Measurements from ENCODE around the gene CSAG3.
"Not testable (repeated sequence)": the region's sequence is repeated elsewhere in the genome, so short reads cannot be mapped to it uniquely, and the experiment has no call there.

The CSAG3 gene

DNA sequence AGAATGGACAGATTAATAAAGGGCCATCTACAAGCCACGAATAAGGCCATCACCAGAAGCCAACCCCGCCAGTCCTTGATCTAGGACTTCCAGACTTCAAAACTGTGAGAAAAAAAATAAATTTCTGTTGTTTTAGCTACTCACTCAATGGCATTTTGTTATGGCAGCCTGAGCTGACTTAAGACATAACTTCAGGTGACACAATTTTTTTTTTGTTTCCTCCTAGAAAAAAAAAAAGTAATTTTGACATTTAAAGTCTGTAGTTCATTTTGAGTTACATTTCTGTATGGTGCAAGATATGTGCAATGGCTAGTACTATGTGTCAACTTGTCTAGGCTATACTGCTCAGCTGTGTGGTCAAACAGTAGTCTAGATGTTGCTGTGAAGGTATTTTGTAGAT is at the start of gene CSAG3:
Gene CSAG3 (plus strand): TSS at position 301 of the 400 bp plus-strand sequence.
- not testable (repeated sequence) for FAIRE-seq

DNA sequence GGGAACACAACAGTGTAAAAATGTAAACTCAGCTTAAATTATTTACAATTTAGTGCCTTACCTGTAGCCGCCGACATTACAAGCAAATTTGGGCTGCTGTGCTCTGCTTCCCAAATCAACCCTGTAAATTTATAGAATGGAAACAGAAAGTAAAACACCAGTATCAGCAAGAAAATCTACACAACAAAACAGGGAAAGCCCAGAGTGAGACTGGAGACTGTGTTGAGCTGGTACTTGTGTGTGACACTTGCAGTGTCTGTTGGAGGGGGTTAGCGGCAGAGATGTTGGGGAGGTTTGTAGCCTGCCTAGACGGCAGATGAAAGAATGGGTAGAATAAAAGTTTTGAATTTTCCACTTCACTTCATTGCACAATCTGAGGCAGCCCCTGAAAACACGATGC is 45.8 kb upstream of the CSAG3 start:
- not testable (repeated sequence) for FAIRE-seq

DNA sequence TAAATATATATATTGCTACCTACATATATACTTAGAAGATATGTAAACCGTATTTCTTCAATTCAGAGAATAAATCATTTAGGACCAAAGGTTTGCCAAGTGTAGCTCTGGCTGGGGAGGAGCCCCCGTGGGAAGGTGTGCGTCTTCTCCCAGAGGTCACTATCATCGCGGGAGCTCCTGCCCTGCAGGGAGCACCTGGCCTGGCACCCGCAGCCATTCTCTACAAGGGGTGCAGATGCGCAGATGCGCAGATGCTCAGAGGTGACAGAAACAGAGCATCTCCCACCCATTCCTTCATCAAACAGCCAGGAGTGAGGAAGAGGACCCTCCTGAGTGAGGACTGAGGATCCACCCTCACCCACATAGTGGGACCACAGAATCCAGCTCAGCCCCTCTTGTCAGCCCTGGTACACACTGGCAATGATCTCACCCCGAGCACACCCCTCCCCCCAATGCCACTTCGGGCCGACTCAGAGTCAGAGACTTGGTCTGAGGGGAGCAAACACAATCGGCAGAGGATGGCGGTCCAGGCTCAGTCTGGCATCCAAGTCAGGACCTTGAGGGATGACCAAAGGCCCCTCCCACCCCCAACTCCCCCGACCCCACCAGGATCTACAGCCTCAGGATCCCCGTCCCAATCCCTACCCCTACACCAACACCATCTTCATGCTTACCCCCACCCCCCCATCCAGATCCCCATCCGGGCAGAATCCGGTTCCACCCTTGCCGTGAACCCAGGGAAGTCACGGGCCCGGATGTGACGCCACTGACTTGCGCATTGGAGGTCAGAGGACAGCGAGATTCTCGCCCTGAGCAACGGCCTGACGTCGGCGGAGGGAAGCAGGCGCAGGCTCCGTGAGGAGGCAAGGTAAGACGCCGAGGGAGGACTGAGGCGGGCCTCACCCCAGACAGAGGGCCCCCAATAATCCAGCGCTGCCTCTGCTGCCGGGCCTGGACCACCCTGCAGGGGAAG is 44.9 kb upstream of the CSAG3 start, which contains the start of gene MAGEA2B:
Gene MAGEA2B (plus strand): TSS at position 814 of the 973 bp plus-strand sequence. CDS start 2,479 bp downstream, outside the sequence.
- FAIRE-seq, result not testable (repeated sequence)

DNA sequence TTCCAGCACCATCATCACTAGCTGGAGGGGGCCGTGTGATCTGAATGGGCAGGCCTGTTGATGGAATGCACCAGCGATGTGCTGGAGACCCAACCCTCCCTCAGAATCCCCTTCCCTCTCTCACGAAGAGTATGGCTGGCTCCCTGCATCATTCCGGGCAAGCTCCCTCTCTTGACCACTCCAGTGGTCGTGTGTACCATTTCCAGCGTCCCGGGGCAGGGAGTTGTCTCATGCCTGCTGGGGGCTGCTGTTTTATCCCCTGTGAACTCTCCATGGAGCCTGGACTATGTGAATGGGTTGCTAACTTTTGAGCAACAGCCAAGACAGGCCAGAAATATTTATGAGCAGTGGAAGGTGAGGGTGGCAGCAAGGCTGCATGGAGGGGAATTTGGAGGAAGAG is 33.6 kb upstream of the CSAG3 start:
- FAIRE-seq, result no peak

DNA sequence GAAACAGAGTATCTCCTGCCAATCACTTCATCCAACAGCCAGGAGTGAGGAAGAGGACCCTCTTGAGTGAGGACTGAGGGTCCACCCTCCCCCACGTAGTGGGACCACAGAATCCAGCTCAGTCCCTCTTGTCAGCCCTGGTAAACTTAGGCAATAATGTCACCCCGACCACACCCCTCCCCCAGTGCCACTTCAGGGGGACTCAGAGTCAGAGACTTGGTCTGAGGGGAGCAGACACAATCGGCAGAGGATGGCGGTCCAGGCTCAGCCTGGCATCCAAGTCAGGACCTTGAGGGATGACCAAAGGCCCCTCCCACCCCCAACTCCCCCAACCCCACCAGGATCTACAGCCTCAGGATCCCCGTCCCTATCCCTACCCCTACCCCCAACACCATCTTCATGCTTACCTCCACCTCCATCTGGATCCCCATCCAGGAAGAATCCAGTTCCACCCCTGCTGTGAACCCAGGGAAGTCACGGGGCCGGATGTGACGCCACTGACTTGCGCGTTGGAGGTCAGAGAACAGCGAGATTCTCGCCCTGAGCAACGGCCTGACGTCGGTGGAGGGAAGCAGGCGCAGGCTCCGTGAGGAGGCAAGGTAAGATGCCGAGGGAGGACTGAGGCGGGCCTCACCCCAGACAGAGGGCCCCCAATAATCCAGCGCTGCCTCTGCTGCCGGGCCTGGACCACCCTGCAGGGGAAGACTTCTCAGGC is 25.6 kb upstream of the CSAG3 start, which contains the start of the genes CSAG1 and MAGEA12:
Gene CSAG1 (minus strand): TSS at position 461 of the 715 bp plus-strand sequence. CDS start 1,261 bp downstream, outside the sequence.
Gene MAGEA12 (plus strand): TSS at position 497 of the 715 bp plus-strand sequence. CDS start 2,405 bp downstream, outside the sequence.
- no peak for FAIRE-seq

DNA sequence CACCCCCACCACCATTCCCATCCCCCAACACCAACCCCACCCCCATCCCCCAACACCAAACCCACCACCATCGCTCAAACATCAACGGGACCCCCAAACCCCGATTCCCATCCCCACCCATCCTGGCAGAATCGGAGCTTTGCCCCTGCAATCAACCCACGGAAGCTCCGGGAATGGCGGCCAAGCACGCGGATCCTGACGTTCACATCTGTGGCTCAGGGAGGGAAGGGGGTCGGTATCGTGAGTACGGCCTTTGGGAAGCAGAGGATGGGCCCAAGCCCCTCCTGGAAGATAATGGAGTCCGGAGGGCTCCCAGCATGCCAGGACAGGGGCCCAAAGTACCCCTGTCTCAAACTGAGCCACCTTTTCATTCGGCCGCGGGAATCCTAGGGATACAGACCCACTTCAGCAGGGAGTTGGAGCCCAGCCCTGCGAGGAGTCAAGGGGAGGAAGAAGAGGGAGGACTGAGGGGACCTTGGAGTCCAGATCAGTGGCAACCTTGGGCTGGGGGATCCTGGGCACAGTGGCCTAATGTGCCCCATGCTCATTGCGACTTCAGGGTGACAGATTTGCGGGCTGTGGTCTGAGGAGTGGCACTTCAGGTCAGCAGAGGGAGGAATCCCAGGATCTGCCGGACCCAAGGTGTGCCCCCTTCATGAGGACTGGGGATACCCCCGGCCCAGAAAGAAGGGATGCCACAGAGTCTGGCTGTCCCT is 24.7 kb upstream of the CSAG3 start:
- FAIRE-seq, result not testable (repeated sequence)

DNA sequence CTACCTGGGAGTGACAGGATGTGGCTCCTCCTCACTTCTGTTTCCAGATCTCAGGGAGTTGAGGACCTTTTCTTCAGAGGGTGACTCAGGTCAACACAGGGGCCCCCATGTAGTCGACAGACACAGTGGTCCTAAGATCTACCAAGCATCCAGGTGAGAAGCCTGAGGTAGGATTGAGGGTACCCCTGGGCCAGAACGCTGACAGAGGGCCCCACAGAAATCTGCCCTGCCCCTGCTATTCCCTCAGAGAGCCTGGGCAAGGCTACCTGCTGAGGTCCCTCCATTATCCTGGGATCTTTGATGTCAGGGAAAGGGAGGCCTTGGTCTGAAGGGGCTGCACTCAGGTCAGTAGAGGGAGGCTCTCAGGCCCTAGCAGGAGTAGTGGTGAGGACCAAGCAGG is 23.9 kb upstream of the CSAG3 start:
- no peak for FAIRE-seq

DNA sequence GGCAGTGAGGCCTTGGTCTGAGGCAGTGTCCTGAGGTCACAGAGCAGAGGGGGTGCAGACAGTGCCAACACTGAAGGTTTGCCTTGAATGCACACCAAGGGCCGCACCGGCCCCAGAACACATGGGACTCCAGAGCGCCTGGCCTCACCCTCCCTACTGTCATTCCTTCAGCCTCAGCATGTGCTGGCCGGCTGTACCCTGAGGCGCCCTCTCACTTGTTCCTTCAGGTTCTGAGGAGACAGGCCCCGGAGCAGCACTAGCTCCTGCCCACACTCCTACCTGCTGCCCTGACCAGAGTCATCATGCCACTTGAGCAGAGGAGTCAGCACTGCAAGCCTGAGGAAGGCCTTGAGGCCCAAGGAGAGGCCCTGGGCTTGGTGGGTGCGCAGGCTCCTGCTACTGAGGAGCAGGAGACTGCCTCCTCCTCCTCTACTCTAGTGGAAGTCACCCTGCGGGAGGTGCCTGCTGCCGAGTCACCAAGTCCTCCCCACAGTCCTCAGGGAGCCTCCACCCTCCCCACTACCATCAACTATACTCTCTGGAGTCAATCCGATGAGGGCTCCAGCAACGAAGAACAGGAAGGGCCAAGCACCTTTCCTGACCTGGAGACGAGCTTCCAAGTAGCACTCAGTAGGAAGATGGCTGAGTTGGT is 23.0 kb upstream of the CSAG3 start:
- FAIRE-seq, result no peak

DNA sequence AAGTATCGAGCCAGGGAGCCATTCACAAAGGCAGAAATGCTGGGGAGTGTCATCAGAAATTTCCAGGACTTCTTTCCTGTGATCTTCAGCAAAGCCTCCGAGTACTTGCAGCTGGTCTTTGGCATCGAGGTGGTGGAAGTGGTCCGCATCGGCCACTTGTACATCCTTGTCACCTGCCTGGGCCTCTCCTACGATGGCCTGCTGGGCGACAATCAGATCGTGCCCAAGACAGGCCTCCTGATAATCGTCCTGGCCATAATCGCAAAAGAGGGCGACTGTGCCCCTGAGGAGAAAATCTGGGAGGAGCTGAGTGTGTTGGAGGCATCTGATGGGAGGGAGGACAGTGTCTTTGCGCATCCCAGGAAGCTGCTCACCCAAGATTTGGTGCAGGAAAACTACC is 22.5 kb upstream of the CSAG3 start:
- not testable (repeated sequence) for FAIRE-seq

DNA sequence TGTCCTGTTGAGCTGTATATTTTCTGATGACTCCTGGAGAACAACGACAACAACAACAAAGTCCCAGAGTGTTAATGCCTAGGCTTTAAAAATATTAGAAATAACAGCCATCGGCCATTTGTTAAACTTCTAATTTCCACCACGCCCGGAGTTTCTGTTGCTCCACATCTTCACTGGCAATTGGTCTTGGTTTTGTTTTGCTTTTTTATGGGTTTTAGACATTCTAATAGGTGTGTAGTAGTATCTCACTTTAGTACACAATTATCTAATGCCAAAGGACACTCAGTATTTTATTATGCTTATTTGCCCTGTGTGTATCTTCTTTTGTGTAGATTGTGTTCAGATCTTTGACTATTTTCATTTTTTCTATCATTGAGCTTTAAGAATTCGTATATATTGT is 20.5 kb upstream of the CSAG3 start:
- no peak for FAIRE-seq

DNA sequence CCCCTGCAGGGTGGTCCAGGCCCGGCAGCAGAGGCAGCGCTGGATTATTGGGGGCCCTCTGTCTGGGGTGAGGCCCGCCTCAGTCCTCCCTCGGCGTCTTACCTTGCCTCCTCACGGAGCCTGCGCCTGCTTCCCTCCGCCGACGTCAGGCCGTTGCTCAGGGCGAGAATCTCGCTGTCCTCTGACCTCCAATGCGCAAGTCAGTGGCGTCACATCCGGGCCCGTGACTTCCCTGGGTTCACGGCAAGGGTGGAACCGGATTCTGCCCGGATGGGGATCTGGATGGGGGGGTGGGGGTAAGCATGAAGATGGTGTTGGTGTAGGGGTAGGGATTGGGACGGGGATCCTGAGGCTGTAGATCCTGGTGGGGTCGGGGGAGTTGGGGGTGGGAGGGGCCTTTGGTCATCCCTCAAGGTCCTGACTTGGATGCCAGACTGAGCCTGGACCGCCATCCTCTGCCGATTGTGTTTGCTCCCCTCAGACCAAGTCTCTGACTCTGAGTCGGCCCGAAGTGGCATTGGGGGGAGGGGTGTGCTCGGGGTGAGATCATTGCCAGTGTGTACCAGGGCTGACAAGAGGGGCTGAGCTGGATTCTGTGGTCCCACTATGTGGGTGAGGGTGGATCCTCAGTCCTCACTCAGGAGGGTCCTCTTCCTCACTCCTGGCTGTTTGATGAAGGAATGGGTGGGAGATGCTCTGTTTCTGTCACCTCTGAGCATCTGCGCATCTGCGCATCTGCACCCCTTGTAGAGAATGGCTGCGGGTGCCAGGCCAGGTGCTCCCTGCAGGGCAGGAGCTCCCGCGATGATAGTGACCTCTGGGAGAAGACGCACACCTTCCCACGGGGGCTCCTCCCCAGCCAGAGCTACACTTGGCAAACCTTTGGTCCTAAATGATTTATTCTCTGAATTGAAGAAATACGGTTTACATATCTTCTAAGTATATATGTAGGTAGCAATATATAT is 5.0 kb upstream of the CSAG3 start, which contains the start of gene MAGEA2:
Gene MAGEA2 (minus strand): TSS at position 157 of the 965 bp plus-strand sequence. CDS start 2,479 bp downstream, outside the sequence.
- not testable (repeated sequence) for FAIRE-seq

DNA sequence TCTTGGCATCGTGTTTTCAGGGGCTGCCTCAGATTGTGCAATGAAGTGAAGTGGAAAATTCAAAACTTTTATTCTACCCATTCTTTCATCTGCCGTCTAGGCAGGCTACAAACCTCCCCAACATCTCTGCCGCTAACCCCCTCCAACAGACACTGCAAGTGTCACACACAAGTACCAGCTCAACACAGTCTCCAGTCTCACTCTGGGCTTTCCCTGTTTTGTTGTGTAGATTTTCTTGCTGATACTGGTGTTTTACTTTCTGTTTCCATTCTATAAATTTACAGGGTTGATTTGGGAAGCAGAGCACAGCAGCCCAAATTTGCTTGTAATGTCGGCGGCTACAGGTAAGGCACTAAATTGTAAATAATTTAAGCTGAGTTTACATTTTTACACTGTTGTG is 4.1 kb upstream of the CSAG3 start:
- not testable (repeated sequence) for FAIRE-seq

DNA sequence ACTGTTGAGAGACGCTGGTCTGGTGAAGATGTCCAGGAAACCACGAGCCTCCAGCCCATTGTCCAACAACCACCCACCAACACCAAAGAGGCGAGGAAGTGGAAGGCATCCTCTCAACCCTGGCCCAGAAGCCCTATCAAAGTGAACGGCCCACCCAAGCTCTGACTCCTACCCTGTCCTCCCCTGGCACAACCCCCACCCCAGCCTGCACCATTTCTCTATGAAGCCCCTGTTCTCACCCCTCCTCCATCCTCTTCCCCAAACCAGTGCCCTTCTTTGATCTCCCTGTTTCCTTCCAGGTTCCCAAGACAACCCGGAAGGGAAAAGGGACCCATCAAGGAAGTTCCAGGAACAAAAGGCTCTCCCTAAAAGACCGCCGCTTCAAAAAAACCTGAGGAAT is 526 bp downstream of the CSAG3 start:
- FAIRE-seq, result not testable (repeated sequence)

DNA sequence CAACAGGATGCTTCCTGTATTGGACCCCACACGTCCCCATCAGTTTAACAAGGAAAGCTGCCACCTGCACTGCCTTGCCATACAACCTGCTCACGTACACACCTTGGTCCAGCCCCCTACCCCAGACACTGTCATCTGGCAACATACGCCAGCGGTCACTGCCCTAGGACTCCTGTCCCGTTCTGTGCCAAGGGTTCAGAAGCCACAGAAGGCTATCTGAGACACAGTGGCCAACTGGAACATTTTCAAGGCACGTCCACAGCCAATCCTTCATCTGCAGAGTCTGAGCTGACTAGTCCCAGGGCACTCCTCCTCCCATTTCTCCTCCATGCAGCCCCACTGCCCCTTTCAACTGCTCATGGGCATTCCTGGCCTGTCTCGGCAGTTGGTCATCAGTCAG is 2.6 kb downstream of the CSAG3 start:
- FAIRE-seq, result not testable (repeated sequence)

DNA sequence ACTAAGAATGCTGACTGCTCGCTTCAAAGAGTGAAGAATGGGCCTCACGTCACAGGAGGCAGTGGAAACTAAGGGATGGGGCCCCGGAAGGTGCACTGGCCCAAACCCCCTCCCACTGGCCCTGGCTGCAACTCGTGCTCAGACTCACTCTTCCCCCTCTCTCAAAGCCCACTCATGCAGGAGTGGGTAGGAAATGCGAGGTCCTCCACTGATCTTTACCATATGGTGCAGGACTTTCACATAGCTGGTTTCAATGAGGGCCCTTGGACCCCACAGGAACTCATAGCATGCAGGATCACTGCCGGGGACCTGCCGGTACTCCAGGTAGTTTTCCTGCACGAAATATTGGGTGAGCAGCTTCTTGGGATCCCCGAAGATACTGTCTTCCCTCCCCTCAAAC is 7.5 kb downstream of the CSAG3 start:
- FAIRE-seq, result not testable (repeated sequence)

DNA sequence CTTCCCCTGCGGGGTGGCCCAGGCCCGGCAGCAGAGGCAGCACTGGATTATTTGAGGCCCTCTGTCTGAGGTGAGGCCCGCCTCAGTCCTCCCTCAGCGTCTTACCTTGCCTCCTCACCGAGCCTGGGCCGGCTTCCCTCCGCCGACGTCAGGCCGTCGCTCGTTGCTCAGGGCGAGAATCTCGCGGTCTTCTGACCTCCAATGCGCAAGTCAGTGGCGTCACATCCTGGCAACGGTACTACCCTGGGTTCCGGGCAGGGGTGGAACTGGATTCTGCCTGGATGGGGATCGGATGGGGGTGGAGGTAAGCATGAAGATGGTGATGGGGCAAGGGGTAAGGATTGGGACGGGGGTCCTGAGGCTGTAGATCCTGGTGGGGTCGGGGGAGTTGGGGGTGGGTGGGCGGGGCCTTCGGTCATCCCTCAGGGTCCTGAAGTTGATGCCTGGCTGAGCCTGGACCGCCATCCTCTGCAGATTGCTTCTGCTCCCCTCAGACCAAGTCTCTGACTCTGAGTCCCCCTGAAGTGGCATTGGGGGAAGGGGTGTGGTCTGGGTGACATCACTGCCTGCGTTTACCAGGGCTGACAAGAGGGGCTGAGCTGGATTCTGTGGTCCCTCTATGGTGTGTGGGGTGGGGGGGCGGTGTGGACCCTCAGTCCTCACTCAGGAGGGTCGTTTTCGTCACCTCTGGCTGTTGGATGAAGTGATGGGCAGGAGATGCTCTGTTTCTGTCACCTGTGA is 10.7 kb downstream of the CSAG3 start, which contains the start of gene MAGEA6:
Gene MAGEA6 (minus strand): TSS at position 141 of the 741 bp plus-strand sequence. CDS start 2,039 bp downstream, outside the sequence.
- FAIRE-seq, result not testable (repeated sequence)

DNA sequence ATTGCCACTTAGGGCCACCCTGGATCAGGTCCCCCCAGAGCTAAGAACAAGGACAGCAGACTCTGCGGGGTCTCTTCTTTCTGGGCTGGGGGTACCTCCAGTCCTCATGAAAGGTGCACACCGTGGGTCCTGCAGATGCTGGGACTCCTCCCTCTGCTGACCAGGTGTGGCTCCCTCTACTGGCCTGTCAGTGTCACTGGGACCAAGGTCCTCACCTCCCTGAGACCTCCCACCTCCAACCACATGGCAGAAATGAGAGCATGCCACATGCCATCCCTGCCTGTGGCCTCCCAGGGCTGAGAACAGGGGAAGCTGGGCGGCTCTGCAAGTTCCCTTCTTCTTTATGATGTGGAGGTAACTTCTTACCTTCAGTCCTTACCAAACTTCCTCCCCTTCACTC is 28.0 kb downstream of the CSAG3 start:
- not testable (repeated sequence) for FAIRE-seq

DNA sequence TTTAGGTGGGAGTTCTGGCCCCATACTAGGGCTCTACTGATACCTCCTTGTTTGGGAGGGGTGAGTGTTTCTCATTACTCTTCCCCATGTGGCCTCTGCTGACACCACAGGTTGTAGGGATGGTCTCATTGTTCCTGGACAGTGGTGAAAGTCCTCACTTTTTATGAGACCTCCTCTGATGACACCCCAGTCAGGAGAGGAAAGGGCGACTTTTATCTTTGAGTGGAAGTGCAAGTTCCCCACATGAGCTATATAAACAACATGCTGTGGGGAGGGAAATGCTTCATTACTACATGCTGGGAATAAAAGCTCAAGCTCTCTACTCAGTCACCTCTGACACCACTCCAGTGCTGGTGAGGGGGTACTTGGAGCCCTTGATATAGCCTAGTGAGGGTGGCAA is 39.9 kb downstream of the CSAG3 start:
- FAIRE-seq, result no peak

DNA sequence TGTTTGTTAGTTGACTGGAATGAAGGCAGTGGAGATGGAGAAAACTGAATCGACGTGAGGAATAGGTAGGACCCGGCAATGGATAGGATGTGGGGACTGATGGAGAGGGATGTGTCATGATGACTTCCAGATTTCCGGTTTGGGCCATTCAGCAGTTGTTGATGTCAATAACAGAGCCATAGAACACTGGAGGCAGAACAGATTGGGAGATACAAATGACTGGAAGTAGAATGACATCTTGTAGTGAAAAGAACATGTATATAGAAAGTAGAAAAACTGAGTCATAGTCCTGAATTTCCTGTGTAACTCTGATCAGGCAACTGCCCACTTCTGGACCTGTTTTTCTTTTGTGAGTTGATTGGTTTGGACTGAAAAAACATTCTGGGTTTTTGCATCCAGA is 47.0 kb downstream of the CSAG3 start:
- FAIRE-seq, result no peak

Data from TTC549 (cell line).